LNCAP (cell line): ENCODE results near the gene DSCAML1.

ENCODE experiments used
- TF ChIP-seq, protein P1 (sequence below): fragments of 450-650 bp; IDR thresholded peaks from 2 replicates; pipeline ENCODE4 v1.5.1; 2017; ENCODE audit warnings: mild to moderate bottlenecking

Gene DSCAML1

GRCh38 chr11:117428856-117429229 lies 368.2 kb downstream of the DSCAML1 start:
- TF ChIP-seq, protein P1, sequence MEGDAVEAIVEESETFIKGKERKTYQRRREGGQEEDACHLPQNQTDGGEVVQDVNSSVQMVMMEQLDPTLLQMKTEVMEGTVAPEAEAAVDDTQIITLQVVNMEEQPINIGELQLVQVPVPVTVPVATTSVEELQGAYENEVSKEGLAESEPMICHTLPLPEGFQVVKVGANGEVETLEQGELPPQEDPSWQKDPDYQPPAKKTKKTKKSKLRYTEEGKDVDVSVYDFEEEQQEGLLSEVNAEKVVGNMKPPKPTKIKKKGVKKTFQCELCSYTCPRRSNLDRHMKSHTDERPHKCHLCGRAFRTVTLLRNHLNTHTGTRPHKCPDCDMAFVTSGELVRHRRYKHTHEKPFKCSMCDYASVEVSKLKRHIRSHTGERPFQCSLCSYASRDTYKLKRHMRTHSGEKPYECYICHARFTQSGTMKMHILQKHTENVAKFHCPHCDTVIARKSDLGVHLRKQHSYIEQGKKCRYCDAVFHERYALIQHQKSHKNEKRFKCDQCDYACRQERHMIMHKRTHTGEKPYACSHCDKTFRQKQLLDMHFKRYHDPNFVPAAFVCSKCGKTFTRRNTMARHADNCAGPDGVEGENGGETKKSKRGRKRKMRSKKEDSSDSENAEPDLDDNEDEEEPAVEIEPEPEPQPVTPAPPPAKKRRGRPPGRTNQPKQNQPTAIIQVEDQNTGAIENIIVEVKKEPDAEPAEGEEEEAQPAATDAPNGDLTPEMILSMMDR: no peak

GRCh38 chr11:117428186-117428855 lies 368.7 kb downstream of the DSCAML1 start:
- TF ChIP-seq, protein P1: no peak

DNA sequence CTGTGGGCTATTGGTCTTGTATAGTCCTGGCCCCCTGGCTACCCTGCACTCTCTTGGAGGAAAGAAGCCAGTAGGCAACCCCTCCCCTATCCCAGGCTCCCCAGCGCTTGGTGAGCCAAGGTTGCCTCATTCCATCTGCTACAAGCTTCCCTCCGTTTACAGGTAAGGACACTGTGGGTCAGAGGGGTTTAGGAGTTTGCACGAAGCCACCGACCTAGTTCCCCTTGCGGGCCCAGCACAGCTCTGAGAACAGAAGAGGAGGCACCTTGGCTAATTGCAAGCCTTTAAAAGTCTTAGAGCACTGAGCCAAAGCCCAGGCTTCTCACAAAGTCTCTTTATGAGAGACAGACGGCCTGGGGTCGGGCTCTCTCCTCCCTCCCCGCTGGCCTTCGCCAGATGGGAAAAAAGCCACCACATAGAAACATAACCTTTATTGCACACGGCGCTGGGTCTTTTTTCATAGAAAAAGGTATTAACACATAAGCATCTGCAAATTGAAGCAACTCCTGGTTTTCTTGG lies 369.6 kb downstream of the DSCAML1 start:
- TF ChIP-seq, protein P1: no peak

GRCh38 chr11:117426941-117427340 lies 370.1 kb downstream of the DSCAML1 start:
- TF ChIP-seq, protein P1: no peak

- TF ChIP-seq, protein P1: peak; percentile 99
These were observed 370.7 kb downstream of the DSCAML1 start for GRCh38 chr11:117426297-117426685.

DNA sequence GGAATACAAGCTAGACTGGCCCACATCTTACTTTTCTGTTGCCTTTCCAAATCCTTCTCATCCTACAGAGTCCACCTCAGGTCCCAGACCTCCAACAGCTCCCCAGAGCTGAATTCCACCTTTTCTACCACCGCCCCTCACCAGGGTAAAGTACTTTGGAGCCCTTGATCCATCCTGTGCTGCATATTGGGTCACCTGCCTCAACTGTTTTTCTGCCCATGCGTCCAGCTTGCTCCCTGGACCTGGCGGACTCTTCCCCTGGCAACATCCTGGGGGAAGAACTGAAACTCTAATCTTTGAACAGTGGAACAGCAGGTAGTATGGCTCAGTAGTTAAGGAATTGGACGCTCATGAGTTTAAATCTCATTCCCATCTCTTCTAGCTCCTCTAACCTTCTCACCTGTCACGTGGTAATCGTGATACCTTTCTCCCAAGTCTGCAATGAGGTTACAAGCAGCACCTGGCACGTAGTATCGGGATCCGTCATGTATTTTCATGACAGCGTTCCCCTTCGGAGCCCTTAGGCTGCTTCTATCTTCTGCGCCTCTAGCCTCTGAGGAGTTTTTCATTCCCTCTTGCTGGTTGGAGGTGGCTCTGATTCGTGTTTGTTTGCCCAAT lies 371.2 kb downstream of the DSCAML1 start:
- TF ChIP-seq, protein P1: no peak

GRCh38 chr11:117424781-117425180 lies 372.2 kb downstream of the DSCAML1 start:
- TF ChIP-seq, protein P1: no peak
